ENCODE measurements around the gene DLG1.

Gene DLG1

DNA sequence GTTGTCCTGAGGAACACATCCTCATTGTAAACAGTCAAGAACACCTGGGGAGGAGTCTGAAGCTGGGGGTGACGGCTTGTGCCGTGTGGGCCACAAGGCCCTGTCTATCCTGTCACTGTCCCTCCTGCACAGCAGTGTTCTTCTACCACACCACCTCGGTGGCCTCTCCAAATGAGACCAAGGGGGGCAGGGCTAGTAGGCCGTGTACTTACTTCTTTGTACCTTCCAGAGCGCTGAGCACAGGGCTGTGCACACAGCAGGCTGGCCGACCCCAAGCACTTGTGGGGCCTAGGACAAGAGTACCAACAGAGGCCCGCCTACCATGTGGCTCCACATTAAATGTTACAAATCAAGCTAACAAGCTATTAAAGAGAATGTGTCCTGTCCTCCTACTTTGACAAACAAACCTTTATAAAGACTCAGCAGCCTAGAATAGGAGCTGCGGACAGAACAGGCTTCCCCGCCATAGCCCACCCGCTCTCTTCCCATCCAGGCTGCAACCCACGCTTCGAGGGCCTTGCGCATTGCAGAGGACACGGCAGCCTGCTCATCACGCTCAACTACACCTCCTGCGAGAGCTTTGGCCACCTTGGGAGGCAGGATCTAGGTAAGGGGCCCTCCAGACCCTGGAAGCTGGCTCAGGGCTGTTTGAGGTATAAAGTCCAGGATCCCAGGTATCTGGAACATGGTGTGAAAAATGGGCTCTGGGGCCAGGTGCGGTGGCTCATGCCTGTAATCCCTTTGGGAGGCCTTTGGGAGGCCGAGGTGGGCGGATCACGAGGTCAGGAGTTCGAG is 299.2 kb downstream of the DLG1 start:
- DNase-seq (ENCODE audit: low read depth): no peak

- no peak for DNase-seq (ENCODE audit: low read depth)
Measured at GRCh38 chr3:196997311-196997710, 301.1 kb downstream of the DLG1 start.

DNA sequence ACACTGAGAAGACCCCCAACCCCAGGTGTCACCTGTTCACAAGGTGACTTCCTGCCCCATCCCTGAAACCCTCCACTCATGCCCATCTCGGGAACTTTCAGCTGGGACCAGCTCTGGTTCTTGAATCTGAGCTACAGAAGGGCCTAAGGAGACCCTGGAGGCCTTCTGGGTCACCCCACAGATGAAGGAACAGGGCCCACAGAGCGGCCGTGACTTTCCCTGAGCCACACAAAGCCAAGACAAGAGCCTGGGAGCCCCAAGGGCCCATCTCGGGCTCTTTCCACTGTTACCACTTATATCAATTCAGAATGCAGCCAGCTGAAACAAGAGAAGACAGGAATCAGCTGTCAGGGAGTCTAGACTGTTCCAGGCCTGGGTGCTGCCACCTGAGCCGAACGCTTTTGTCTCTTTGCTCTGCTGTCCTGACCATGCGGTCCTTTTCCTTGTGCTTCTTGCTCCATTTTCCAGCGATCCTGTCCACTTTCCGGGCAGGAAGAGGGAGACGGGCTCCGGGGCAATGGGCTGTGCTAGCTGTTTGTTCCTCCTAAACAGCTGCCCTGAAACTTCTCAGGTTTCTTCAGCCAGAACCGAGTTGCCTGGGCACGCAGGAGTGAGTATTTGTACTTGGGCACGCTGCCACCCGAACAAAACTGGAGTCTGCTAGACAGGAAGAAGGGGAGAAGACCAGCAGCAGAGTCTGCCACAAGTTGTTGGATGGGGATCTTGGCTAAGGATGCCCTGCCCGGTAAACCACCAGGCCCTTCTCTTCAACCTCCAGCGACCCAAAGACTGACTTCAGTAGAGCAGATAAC is 301.8 kb downstream of the DLG1 start:
- no peak for DNase-seq (ENCODE audit: low read depth)

GRCh38 chr3:196995646-196996355 is 302.6 kb downstream of the DLG1 start:
- DNase-seq (ENCODE audit: low read depth): no peak

- no peak for DNase-seq (ENCODE audit: low read depth)
Measured at GRCh38 chr3:196995027-196995426, 303.4 kb downstream of the DLG1 start.

DNA sequence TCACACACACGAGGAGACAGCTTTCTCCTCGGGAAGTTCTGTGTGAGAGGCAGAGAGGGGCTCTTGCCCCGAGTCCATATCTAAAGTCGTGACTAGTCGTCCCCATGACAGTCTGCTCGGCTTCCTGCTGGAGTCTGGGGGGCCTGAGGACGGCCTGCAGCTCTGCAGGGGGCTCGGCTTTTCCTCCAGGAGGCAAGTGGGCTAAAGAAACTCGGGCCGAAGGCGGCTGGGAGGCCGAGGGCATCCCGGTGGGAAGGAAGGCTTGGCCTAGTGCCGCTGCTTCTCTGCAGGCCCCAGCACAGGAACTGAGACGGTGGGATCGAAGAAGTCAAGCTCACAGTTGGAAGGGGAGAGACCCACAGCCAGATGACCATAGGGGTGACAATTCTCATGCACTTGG is 304.4 kb downstream of the DLG1 start:
- no peak for DNase-seq (ENCODE audit: low read depth)
